Middle frontal gyrus (tissue), 1 donor: ENCODE results near the gene SMAD7.
"Not testable (repeated sequence)": the region's sequence is repeated elsewhere in the genome, so short reads cannot be mapped to it uniquely, and the experiment has no call there.

ENCODE experiments used
- DNase-seq: peaks from one replicate; pipeline ENCODE4 v3.0.0-alpha.2; 2015; ENCODE audit warnings: low spot score; ENCODE audit errors: extremely low spot score

Gene SMAD7

GRCh38 chr18:48882379-48882778 lies 68.4 kb downstream of the SMAD7 start:
- DNase-seq, result no peak

GRCh38 chr18:48880931-48881330 lies 69.8 kb downstream of the SMAD7 start:
- DNase-seq, result no peak

- DNase-seq, result no peak
Measured at GRCh38 chr18:48879008-48879431, 71.7 kb downstream of the SMAD7 start.

DNA sequence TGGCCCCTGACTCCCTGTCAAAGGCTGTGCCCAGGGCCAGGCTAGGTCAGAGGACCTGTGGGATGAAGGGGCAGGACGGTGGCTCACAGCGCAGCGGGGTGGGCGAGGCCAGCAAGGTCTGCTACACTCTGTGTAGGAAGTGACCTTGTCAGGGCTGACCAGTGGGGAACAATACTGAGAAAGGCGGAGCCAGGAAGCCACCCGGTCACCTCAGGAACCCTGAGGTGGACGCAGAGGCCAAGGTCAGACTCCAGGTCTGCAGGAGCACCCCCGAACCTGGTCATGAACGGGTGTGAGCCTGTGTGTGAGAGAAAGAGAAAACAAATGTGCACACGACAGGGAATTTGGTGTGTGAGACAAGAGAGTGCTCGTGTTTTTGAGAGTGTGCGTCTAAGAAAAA lies 72.3 kb downstream of the SMAD7 start:
- DNase-seq, result no peak

DNA sequence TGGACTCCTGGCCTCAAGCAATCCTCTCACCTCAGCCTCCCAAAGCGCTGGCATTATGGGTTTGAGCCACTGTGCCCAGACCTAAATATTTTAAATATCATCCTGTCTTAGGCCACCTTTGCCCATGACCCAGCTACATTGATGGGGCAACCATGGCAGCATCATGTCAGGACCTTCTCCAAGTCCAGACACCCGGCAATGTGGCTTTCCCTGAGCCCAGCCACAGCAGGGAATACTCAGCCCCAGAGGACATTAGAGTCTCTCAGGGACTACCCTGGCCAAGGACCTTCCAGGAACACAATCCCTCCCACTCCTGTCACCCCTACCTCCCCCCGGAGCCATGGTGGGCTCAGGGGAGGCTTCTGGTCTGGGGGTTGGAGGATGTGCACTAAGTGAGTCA lies 72.8 kb downstream of the SMAD7 start:
- no peak for DNase-seq

- no peak for DNase-seq
Measured at GRCh38 chr18:48876590-48876989, 74.2 kb downstream of the SMAD7 start.

DNA sequence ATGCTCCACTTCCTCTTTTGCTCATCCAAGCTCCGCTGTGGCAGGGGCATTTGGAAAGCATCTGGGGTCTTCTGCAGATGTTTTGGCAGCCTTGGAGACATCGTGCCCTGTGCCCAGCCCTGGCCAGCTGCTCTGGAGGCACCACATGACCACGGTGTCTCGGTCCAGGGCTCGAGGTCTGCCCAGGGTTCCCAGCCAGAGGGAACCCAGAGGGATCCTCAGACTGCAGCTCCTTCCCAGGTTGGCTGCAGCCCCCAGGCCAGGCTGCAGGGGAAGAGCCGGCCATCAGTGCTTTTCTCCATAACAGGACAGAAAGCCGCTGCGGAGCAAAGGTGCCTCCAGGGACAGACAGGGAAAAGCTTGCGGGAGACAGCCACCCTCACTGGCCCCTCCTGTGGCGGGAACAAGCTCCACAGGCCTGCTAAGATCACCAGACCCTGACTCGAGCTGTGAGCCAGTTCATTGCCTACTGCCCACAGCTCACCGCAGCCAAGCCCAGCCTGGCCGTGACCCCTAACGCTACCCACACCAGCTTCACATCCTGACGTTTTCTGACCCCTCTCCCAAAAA lies 74.7 kb downstream of the SMAD7 start:
- no peak for DNase-seq

DNA sequence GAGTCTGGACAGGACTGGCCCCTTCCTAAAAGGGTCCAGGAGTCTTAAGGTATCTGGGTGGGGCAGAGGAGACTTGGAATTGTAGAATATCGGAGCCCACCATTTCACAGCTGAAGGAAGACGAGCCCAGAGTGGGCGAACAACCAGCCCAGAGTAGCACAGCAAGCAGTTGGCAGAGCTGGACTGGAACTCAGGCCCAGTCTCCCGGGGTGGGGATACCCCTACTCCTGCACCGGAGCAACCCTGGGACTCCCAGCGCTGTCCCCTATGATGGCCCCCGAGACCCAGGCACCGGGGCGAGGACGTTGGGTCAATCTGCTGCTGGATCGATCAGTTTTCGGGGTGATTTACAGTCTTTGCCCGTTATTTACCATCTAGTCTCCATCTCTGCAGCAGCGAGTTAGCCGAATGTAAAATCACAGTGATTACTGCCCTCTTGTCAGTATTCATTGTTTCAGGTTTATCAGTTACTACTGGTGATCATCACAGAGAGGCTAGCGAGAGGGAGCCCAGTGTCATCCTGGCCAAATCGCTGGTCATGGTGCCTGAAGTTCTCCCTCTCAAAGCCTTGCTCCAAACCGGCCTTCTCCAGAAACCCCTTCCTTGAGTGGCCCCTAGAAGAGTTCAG lies 75.3 kb downstream of the SMAD7 start:
- DNase-seq, result no peak

- DNase-seq, result no peak
Measured at GRCh38 chr18:48874701-48875162, 76.0 kb downstream of the SMAD7 start.

- no peak for DNase-seq
Measured at GRCh38 chr18:48874233-48874632, 76.5 kb downstream of the SMAD7 start.

DNA sequence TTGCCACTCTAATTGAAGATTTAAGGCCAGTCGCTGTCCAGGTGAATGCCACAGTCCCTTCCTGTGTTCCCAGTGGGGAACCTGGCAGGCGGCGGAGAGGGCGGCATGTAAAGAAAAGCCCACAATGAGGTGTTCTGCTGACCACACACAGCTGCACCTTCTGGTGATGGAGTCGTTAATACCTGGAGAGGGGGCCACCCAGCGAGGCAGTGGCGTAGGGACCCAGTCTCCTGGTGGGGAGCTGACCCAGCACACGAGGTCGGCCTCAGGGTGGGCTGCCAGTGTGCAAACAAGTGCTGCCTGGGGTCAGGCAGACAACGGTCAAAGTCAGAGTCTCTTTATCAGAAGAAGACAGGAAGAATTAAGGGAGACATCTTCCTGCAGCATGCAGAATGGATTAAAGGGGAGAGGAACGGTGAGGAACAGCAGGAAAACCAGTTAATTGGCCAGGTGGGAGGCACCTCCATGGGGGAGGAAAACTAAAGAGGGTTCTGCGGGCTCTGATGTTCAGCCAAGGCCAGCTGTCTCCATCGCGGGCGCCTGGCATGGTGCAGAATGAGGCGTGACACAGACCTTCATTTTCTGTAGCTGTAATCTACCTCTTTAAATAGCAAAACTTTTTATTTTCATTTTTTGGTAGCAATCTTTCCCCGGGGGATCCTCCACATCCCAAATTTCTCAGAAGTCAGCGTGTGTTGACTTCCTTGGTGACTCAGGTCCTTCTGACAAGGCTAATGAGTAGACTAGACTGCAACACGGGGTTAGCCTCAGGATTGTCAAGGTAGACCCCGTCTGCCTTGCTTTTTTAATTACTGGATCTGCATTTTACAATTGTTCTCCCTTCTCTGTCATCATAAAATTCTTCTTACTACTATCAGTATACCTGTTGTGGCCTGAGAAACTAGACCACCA lies 78.3 kb downstream of the SMAD7 start:
- DNase-seq, result no peak

DNA sequence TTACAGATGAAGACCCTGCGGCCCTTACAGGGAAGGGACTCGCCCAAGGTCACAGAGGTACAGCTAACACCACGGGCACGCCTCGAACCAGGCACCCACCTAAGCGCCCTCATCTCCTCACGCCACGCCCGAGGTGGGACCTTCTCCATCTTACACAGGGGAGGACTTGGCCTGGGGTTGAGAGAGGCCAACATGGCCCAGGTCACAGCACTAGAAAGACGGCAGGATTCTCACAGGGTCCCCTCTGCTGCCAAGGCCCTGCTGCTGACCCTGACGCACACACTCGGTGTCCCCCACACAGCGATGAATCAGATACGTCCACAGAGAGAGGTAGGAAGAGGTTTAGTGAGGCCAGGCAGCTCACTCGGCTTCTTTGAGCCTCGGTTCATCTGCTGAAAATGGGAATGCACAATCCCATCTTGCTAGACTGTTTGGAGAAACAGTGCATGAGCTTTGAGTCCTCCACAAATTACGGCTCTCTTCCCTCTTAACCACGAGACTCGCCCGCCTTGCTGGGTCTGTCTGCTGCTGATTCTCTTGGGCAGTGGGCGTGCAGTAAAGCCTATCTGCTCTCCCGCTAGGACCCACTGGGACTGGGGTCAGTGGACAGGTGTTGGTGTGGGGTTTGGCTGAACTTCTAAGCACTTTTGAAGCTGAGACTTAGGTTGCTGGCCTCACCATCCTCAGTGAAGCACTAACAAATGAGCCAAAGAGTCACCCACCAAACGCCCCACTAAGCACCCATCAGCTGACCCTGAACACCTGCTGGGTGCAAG lies 79.2 kb downstream of the SMAD7 start:
- DNase-seq, result no peak

DNA sequence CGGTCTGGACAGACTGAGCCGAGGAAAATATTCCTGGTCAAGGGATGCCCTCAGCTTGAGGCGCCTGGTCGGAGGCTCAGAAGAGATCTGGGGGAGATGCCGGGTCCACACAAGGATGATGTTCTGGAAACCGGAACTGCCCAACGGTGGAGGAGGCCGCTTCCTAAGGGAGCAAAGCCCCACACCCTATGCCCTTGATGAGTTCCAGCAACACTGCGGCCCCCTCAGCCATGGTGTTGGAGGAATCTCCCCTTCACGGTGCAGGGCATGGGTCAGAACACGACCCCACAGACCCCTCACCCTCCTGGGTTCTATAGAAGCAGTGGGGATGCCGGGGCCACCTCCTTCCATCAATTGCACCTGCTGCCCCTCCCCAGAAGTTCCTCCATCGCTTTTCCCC lies 79.8 kb downstream of the SMAD7 start:
- DNase-seq, result not testable (repeated sequence)
